ENCODE results near the gene SLC29A3.
A peak's percentile ranks its signal among the peaks of the same experiment; 100 is the strongest.

SLC29A3 gene

DNA sequence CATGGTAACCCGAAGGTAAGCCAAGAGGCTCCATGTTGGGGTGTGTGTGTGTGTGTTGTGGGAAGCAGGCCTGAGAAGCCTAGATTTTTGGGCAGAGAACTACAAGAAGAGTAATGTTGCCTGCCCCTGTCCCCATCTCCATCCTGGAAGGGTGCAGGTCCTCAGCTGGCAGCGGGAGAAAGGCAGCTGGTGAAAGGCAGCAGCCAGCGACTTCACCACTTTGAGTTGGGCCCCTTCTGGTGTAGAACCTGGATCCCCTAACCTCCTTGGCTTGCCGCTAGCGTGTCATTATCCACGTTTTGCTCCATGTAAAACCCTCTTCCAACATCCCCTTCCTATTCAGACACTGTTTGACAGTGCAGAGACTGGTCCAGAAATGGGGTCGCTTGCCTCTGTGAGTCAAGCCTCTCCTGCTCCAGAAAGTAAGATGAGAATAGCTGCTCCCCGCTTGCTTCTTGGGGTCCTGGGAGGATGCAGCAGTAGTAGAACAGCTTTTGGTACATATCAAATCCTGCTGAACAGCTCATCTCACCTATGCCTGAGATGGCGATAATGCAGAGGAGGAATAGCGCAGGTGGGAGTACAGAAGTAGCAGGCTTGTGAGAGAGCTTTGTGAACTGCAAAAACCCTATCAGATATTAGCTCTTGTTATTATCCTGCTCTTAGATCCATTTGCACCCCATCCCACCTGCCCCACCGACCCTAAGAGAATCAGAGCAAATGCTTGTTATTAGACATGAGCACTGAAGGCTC is 55.6 kb downstream of the SLC29A3 start:
- no peak for DNase-seq

- no peak for DNase-seq
These were observed 56.9 kb downstream of the SLC29A3 start for GRCh38 chr10:71375952-71376351.

- DNase-seq, result no peak
These were observed 59.5 kb downstream of the SLC29A3 start for GRCh38 chr10:71378336-71379117.

- DNase-seq, result no peak
These were observed 60.2 kb downstream of the SLC29A3 start for GRCh38 chr10:71379118-71379766.

GRCh38 chr10:71380841-71381240 is 61.8 kb downstream of the SLC29A3 start:
- no peak for DNase-seq

DNA sequence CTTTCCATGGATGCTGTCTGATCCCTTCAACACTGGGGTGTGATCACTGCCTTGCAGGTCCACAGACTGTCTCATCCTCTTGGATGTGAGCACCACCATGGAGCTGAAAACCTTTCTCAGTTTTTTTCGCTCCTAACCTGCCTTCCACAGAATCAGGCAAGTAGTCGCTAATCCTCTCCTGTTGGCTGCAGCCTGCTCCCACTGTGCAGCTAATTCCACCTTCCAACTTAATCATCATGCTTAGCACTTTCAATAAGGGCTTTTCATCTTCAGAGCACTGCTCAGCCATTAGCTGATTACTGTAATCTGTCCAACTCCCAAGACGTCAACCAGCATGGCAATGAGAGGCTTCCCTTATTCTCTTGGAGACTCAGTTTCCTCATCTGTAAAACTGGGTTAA is 62.6 kb downstream of the SLC29A3 start:
- DNase-seq, result no peak

DNA sequence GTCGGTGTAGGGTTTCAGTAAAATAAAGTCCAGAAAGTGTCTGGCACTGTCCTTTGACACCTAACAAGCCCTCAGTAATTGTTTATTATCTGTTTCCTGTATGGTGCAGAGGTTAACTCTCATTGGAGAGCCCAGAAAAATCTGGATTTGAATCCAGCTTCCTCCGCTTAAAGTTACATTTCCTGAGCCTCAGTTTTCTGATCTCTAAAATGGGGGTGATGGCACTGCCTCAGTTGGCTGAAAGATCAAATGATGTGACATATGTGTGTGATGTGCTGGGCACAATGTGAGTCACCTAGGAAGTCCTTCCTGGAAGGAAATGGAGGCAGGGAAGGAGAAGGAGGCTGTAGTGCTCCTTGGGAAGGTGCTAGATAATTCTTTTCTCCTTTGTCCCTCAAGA is 63.0 kb downstream of the SLC29A3 start:
- DNase-seq, result no peak

- no peak for DNase-seq
These were observed 63.7 kb downstream of the SLC29A3 start for GRCh38 chr10:71382757-71383156.

GRCh38 chr10:71383972-71384687 is 65.1 kb downstream of the SLC29A3 start:
- DNase-seq, result peak; percentile 63

DNA sequence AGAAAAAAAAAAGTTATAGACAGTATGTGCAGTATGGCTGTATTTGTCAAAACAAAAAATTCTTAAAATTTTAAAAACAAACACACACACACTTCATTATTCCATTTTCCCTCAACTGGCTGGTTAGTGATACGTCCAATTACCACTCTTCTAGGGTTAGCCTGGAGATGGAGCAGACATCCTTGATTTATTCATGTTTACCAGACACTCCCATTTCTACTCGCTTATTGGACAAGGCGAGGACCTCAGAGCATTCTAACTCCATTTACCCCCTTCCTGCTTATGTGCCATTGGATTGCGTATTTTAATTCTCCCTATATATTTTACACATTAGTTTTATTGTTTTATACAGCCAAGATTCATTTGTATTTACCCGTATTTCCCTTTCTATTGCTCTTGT is 69.1 kb downstream of the SLC29A3 start:
- no peak for DNase-seq

GRCh38 chr10:71388583-71389310 is 69.7 kb downstream of the SLC29A3 start:
- no peak for DNase-seq

- DNase-seq, result no peak
These were observed 70.9 kb downstream of the SLC29A3 start for GRCh38 chr10:71389768-71390460.

DNA sequence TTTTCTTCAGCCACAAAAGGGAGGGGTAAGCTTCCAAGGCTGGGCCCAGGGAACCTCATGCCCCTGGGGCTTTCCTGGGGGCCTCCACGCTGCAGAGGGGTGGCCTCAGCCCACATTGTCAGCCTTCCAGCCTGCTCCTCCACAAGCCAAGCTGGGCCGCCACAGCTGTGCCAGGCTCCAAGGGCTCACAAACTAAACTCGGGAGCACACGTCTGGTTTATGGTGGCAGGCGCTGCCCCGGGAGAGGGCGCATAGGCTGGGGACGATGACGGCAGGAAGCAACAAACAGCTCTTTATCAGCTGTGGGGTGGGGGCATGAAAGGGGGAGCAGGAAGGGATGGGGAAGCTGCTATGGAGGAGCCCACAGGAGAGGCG is 71.4 kb downstream of the SLC29A3 start:
- no peak for DNase-seq

DNA sequence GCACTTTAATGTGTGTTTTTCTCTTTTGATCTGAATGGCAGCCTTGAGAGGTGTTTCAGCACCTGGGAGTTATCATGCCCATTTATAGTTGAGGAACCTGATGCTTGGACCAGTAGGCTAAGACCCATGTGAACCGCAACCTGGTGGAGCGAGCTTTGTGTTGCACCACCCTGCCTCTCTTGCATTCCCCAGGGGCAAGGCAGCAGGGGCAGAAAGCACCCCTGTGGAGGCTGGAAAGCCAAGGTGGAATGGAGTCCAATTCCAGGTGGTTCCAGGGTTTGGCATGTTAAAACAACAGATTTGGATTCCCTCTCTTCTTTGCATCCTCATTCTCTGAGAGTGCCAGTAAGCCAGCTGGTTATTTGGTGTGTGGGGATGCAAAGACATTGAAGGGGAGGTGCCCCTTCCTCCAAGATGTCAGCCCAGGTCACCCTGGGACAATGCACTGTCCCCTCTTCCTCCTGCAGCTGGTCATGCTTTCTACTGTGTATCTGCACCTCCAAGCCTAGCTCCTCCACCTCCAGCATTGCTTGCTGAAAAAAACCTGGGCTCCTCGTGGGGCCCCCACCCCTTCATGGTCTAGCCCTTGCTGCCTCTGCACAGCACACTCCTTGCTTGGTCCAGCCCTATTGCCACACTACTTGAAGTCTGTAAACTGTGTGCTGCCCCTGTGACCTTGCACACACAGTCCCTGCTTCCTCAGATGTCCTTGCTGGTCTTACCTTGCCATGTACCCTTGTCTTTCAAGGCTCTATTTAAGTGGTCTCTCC is 72.0 kb downstream of the SLC29A3 start:
- DNase-seq, result no peak

GRCh38 chr10:71391701-71392100 is 72.6 kb downstream of the SLC29A3 start:
- DNase-seq, result no peak

DNA sequence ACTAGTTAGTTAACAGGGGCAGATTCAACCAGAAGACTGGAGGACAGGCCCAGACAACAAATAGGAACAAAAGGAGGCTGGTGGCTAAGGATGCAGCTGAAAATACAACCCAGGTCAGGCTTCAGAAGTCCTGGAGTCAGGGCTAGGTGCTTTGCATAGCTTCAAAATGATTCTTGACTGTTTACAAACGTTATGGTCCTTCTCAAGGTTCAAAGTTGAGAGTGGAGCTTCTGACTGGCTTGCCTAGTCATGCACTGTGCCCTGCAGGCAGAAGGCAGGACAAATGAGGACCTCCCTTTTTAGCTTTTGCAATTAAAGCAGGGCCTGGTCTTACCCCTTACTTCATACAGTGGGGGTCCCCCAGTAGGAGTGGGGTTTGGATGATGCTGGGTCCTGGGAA is 73.2 kb downstream of the SLC29A3 start:
- DNase-seq, result no peak

DNA sequence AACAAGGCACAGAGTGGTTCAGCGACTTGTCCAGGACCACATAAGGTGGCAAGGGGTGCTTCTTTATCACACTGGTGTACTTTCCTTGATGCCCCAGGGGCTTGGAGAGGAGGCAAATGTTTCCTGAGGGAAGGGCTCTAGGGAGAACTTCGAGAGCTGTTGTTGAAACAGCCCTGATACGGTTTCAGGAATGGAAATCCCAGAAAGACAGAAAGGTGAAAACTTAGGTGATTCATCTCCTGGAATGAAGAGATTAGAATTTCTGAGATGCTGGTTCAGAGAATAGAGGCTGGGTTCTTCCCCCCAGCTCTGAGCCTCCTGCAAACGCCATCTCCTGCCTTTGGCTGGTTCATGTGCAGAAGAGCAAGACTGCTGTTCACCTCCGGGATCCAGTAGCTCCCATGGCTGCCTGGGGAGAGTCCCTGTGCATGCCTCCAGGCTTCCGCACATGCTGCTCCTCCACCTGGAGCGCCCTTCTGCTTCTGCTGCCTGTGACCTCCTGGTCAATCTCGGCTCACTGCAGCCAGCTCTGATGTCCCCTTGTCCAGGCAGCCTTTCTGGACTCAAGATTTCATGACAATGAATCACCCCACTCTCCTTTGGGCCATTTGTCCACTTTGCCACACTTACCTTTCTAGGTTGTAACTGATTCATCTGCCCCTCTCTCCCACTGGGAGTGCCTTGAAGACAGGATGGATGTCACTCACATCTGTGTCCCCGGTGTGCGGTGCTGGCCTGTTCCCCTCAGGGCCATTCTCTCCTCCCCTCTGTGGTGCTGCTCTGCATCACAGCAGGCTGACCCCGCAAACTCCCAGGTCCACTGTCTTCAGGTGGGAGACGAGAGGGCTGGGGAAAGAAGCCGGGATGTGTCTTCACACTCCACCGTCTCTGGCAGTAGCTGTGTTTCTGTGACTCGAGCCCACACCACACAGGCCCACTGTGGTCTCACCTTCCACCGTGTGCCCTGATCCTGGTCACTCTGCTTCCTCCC is 74.0 kb downstream of the SLC29A3 start:
- no peak for DNase-seq

- no peak for DNase-seq
These were observed 74.9 kb downstream of the SLC29A3 start for GRCh38 chr10:71393841-71394475.

GRCh38 chr10:71394926-71395562 is 76.0 kb downstream of the SLC29A3 start:
- no peak for DNase-seq
